OCI-LY3 (cell line): ENCODE measurements around the gene AVEN.

Experiments used
- H2AFZ ChIP-seq: fragments of 200-600, 300-600 bp; shearing (Covaris generic); 2 replicates; pipeline ENCODE4 v1.6.0; 2014; ENCODE audit warnings: antibody characterized with exemption, low read depth, low read length
- H3K27ac ChIP-seq: fragments of 200-600, 300-600 bp; sonication (generic); 2 replicates; pipeline ENCODE4 v1.5.1; 2014; ENCODE audit warnings: mild to moderate bottlenecking, low read length, moderate library complexity, mixed read lengths
- H3K27me3 ChIP-seq: fragments of 200-600, 300-600 bp; sonication (generic); 2 replicates; pipeline ENCODE4 v1.6.1; 2014; ENCODE audit warnings: low read depth, low read length, mixed read lengths
- H3K36me3 ChIP-seq: fragments of 200-600, 300-600 bp; sonication (generic); replicated peaks from 2 replicates; pipeline ENCODE3; 2014; ENCODE audit warnings: low read depth, low read length, mixed read lengths
- H3K4me1 ChIP-seq: fragments of 300-600, 200-600 bp; sonication (generic); 2 replicates; pipeline ENCODE4 v1.6.1; 2014; ENCODE audit warnings: low read length, mixed read lengths
- H3K4me2 ChIP-seq: fragments of 200-600, 300-600 bp; sonication (generic); 2 replicates; pipeline ENCODE4 v1.6.1; 2014; ENCODE audit warnings: low read length, mixed read lengths
- H3K4me3 ChIP-seq: fragments of 300-600, 200-600 bp; sonication (generic); 2 replicates; pipeline ENCODE4 v1.5.1; 2014; ENCODE audit warnings: antibody characterized with exemption, mild to moderate bottlenecking, low read length, moderate library complexity
- H3K79me2 ChIP-seq: fragments of 300-600, 200-600 bp; shearing (Covaris generic); 2 replicates; pipeline ENCODE4 v1.6.1; 2014; ENCODE audit warnings: mild to moderate bottlenecking, low read length, mixed read lengths
- H3K9ac ChIP-seq: fragments of 300-600, 200-600 bp; shearing (Covaris generic); 2 replicates; pipeline ENCODE4 v1.6.0; 2014; ENCODE audit warnings: mild to moderate bottlenecking, low read length, moderate library complexity
- H3K9me3 ChIP-seq: fragments of 200-600, 300-600 bp; shearing (Covaris generic); 2 replicates; pipeline ENCODE4 v1.6.1; 2014; ENCODE audit warnings: low read length, mixed read lengths; ENCODE audit not compliant: insufficient read depth
- H4K20me1 ChIP-seq: fragments of 200-600, 300-600 bp; sonication (generic); 2 replicates; pipeline ENCODE4 v1.6.1; 2016; ENCODE audit warnings: low read length, mixed read lengths; ENCODE audit not compliant: insufficient read depth
- EZH2phosphoT487 ChIP-seq: fragments of 200-600 bp; shearing (Covaris generic); IDR thresholded peaks from 2 replicates; pipeline ENCODE4 v1.6.1; 2018; ENCODE audit warnings: antibody characterized with exemption, mixed run types, low read depth
- TF ChIP-seq, protein P1 (sequence below): fragments of 200-600, 300-600 bp; sonication (generic); IDR thresholded peaks from 2 replicates; pipeline ENCODE4 v1.5.1; 2014; ENCODE audit warnings: antibody characterized with exemption, low read length, low read depth

AVEN gene

DNA sequence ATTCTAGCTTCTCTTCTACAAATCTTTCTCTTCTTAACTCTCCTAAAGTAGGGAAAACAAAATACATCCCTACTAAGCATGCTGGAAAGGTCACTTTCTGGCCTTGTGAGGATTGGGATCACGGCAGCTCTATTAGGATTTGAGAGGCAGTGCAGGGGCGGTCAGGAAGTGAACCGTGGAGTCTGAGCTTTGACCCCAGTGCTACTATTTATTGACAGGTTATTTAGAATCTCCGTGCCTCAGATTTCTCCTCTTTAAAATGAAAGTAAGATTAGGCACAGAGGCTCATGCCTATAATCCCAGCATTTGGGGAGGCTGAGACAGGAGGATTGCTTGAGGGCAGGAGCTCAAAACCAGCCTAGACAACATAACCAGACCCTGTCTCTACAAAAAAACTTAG lies 112.7 kb downstream of the AVEN start:
- H3K27ac ChIP-seq: no peak overlapping the region
- H3K27me3 ChIP-seq: no peaks in the 10 kb centered on the region
- no peaks in the 10 kb centered on the region for H3K79me2 ChIP-seq
- no peaks in the 10 kb centered on the region for H3K36me3 ChIP-seq
- no peaks in the 10 kb centered on the region for H3K9me3 ChIP-seq
- TF ChIP-seq, protein P1, sequence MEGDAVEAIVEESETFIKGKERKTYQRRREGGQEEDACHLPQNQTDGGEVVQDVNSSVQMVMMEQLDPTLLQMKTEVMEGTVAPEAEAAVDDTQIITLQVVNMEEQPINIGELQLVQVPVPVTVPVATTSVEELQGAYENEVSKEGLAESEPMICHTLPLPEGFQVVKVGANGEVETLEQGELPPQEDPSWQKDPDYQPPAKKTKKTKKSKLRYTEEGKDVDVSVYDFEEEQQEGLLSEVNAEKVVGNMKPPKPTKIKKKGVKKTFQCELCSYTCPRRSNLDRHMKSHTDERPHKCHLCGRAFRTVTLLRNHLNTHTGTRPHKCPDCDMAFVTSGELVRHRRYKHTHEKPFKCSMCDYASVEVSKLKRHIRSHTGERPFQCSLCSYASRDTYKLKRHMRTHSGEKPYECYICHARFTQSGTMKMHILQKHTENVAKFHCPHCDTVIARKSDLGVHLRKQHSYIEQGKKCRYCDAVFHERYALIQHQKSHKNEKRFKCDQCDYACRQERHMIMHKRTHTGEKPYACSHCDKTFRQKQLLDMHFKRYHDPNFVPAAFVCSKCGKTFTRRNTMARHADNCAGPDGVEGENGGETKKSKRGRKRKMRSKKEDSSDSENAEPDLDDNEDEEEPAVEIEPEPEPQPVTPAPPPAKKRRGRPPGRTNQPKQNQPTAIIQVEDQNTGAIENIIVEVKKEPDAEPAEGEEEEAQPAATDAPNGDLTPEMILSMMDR: no peak
- no peak for TF ChIP-seq EZH2phosphoT487
- H3K4me3 ChIP-seq: no peak overlapping the region
- no peaks in the 10 kb centered on the region for H3K4me1 ChIP-seq
- no peak overlapping the region for H3K4me2 ChIP-seq
- no peak overlapping the region for H2AFZ ChIP-seq
- no peaks in the 10 kb centered on the region for H4K20me1 ChIP-seq
- H3K9ac ChIP-seq: no peak overlapping the region

DNA sequence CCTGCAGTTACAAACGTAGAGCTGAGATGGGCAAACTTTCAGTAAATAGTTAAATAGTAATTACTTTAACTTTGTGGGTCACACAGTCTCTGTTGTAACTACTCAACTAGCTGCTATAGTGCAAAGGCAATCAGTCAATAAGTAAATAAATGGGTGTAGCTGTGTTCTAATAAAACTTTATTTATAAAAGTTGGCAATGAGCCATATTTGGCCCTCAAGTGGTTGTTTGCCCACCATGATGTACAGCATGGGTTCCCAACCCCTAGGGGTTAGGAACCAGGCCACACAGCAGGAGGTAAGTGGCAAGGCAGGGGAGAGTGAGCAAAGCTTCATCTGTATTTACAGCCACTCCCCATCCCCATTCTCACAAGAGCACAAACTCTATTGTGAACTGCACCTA lies 115.6 kb downstream of the AVEN start:
- Histone ChIP-seq H3K27ac (no peak overlapping the region), H3K27me3 (no peaks in the 10 kb centered on the region), H3K4me1 (no peaks in the 10 kb centered on the region), H3K9me3 (no peaks in the 10 kb centered on the region), H4K20me1 (no peaks in the 10 kb centered on the region), H3K9ac (no peak overlapping the region), H3K4me3 (no peak overlapping the region), H3K79me2 (no peaks in the 10 kb centered on the region), H3K36me3 (no peaks in the 10 kb centered on the region), H3K4me2 (no peak overlapping the region), H2AFZ (no peak overlapping the region)
- TF ChIP-seq, protein P1: no peak
- TF ChIP-seq EZH2phosphoT487: no peak

DNA sequence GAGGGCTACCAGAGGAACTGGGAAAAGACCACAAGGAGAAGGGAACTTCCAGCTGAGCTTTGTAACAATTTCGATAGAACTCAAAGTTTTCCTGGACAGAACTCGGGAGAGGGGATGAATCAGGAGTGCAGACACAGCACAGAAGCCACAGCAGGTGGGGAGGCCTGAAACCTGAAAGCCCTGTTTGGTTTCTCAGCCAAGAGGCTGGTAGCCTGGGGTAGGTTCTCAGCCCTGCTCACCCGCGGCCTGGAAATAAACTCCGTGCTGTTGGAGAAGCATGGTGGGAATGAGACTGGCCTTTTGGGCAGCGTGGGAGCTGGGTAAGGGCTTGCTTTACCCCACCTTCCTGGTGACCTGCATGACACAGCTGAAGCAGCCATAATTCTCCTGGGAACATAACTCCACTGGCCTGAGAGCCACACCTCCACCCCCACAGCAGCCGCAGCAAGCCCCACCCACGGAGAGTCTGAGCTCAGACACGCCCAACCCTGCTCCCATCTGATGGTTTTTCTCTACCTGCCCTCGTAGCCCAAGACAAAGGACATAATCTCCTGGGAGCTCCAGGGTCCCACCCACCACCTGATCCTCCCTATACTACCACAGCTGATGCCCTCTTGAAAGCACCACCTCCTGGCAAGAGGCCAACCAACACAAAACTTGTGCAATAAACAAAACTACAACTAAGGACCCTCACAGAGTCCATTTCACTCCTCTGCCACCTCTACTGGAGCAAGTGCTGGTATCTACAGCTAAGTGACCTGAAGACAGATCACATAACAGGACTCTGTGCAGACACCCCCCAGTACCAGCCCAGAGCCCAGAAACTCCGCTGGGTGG lies 123.2 kb downstream of the AVEN start:
- Histone ChIP-seq H3K79me2 (no peaks in the 10 kb centered on the region), H3K9ac (no peak overlapping the region), H3K36me3 (no peaks in the 10 kb centered on the region), H2AFZ (no peak overlapping the region), H3K4me2 (no peak overlapping the region), H4K20me1 (no peaks in the 10 kb centered on the region), H3K27me3 (no peaks in the 10 kb centered on the region), H3K27ac (no peak overlapping the region), H3K4me3 (no peak overlapping the region), H3K4me1 (no peaks in the 10 kb centered on the region), H3K9me3 (no peaks in the 10 kb centered on the region)
- TF ChIP-seq, protein P1: no peak
- TF ChIP-seq EZH2phosphoT487: no peak

DNA sequence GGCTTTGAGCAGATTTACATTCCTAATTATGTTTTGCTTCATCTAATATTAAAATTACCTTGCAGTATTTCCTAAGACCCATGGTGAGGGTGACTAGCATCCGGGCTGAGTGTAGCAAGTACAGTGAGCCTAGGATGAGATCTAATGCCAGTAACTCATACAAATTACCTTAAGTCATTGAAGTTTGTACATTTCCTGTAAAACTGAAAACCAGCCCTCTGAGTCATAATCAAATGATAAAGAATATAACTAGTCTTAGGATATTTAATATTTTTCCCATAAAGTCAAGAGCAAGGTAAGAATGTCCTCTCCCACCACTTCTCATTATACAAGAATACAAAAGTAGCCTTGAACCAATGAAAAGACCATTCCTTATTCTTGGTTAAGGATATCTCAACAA lies 125.5 kb downstream of the AVEN start:
- TF ChIP-seq EZH2phosphoT487: no peak
- TF ChIP-seq, protein P1: no peak
- no peaks in the 10 kb centered on the region for H4K20me1 ChIP-seq
- no peaks in the 10 kb centered on the region for H3K9me3 ChIP-seq
- no peak overlapping the region for H3K4me3 ChIP-seq
- H3K4me2 ChIP-seq: no peak overlapping the region
- H3K79me2 ChIP-seq: no peaks in the 10 kb centered on the region
- no peaks in the 10 kb centered on the region for H3K36me3 ChIP-seq
- no peak overlapping the region for H3K9ac ChIP-seq
- no peaks in the 10 kb centered on the region for H3K27me3 ChIP-seq
- no peaks in the 10 kb centered on the region for H3K4me1 ChIP-seq
- H3K27ac ChIP-seq: no peak overlapping the region
- H2AFZ ChIP-seq: no peak overlapping the region
